Colon (tissue), 2 donors: ENCODE data around the gene ANKRD44.
"Not testable (repeated sequence)": the region's sequence is repeated elsewhere in the genome, so short reads cannot be mapped to it uniquely, and the experiment has no call there.

Experiments used
- FAIRE-seq: peaks from 2 replicates; lab custom pipeline; 2012; peaks lifted over from hg19 to GRCh38; lab: Jason Lieb, UNC
- donor health status: control.
- donor health status: control.

Gene ANKRD44

DNA sequence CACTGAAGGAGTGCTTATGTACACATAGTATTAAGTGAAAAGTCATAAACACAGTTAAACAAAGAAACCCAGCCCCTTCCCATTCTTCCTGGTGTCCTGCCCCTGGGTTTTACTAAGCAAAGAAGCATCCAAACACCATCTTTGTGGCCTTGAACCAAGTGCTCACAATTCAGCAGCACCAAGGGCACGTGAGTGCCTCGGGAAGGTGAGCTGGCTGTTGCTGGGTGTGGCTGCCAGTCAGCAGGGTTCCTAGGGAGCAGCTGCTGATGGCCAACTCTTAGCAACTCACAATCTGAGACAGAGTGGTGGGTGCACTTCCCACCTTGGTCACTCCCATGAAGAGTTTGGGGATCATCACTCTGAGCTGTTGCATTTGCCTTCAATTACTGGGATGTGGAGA, 286.4 kb downstream of the ANKRD44 start:
- FAIRE-seq, result no peak

DNA sequence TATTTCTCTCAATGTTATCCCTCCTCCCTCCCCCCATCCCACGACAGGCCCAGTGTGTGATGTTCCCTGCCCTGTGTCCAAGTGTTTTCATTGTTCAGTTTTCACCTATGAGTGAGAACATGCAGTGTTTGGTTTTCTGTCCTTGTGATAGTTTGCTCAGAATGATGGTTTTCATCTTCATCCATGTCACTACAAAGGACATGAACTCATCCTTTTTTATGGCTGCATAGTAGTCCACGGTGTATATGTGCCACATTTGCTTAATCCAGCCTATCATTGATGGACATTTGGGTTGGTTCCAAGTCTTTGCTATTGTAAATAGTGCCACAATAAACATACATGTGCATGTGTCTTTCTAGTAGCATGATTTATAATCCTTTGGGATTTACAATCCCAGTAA, 289.7 kb downstream of the ANKRD44 start:
- not testable (repeated sequence) for FAIRE-seq

DNA sequence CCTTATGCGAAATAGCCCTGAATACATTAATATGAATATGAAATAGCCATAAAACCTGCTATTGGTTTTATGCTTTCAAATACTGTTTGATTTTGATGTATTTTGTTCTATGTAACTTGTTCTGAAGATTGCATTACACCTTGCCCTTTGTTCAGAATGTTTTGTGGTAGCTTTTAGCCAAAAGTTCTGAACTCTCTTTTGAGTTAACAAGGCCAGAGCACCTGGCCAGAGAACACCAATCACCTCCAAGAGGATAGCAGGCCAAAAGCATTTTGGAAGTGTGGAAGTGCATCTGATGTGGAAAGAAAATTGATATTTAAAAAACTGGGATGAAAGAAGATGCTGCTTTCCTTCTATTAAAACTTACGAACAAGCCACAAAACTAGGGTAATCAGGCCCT, 297.5 kb downstream of the ANKRD44 start:
- FAIRE-seq, result no peak

DNA sequence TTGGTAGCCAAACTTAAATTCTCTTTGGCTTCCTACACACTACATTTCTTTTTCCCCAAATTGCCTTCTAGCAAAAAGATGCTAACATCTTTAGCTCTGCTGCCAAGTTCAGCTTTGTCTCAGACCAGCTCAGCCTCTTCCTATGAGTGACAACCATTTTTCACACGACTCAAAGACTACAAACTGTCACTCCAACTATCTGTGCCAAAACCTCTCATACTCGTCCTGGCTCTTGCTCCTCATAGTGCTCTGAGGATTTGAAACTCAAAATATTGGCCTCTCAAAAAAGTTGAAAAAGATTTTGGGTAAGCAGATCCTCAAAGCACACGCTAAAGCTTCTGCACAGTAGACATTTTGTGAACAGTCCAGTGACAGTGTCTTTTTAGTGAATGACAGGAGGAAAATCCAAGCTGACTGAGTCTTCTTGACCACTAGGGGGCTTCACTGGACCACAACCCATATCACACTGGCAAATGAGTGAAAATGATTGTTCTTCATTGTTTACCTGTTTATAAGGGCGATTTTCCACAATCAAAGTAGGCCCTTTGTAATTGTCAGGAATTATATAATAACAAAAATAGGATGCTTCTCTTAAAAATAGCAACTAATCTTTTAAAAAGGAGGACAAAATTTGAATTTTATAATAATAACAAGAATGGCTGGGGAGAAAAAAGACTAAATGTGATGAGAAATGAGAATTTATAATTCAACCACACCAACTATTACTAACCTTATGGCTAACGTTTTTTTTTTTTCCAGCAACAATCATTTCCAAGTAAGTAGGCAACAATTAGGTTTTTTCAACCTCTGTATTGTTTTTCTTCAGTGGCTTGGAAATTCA, 298.6 kb downstream of the ANKRD44 start:
- no peak for FAIRE-seq

DNA sequence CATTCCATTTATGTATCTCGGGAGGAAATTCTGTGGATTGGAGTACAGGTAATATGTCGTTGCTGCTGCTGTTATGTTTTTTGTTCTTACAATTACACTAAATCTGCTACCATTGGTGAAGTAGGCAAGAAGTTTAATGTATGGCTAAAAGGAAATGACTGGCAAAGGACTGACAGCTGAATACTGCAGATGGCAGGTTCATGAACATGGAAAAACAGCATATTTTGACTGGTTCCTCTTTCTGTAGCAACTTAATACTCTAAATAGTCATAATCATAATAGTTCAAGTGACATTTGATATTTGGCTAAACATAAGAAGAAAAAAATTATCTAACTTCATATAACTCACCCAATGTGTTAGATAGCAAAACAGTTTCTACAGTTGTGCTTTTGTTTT, 299.6 kb downstream of the ANKRD44 start:
- no peak for FAIRE-seq

DNA sequence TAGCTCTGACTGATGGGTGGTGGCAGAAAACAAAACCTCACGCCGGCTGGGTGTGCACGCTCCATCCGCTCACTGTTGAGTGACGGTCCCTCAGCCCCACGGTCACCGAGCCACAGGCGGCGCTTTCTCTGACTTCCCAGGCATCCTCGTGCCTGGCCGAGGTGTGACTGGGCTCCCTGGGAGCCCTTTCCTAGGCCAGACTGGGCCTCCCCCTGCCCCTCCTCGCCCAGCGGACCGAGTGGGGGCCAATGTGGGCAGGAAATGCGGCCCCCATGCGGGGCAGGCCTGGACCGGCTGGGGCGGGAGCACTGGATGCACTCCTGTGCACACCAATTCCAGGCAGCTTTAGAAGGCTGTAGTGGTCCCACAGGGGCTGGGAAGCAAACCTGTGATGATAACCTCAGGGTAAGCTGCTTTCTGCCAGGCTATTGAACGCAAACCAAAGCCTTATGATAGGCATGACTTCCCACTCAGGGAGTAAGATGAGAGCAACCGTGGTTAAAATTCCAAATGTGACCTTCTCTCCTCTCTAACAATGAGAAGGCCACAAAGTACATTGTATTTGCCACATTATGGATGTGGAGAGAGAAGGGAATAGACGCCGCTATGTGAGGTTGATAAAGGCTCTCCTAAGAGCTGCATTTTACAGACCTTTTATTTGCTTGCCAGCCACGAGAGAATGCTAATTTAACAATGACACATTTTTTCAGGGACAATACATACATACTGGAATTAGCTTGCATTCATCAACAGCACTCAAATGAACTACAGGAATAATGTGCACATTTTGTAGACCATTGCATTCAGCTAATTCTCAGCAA, 300.2 kb downstream of the ANKRD44 start:
- no peak for FAIRE-seq

DNA sequence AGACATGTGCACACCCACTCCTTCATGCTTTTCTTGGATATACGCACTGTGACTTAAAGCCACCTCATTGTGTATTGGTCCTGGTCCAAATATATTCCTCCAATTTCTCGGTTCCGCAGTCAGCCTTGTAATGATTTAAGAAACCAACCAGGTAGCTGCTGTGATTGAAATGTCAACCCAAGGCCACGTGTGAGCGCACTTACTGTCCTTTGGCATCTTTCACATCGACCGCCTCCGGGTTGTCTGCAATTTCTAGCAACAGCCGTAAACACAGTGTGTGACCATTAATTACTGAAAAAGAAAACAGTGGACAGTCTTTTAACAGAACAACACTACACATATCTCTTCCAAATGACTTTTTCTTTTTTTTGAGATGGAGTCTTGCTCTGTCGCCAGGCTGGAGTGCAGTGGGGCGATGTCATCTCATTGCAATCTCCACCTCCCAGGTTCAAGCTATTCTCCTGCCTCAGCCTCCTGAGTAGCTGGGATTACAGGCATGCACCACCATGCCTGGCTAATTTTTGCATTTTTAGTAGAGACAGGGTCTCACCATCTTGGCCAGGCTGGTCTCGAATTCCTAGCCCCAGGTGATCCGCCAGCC, 301.7 kb downstream of the ANKRD44 start:
- FAIRE-seq, result not testable (repeated sequence)

DNA sequence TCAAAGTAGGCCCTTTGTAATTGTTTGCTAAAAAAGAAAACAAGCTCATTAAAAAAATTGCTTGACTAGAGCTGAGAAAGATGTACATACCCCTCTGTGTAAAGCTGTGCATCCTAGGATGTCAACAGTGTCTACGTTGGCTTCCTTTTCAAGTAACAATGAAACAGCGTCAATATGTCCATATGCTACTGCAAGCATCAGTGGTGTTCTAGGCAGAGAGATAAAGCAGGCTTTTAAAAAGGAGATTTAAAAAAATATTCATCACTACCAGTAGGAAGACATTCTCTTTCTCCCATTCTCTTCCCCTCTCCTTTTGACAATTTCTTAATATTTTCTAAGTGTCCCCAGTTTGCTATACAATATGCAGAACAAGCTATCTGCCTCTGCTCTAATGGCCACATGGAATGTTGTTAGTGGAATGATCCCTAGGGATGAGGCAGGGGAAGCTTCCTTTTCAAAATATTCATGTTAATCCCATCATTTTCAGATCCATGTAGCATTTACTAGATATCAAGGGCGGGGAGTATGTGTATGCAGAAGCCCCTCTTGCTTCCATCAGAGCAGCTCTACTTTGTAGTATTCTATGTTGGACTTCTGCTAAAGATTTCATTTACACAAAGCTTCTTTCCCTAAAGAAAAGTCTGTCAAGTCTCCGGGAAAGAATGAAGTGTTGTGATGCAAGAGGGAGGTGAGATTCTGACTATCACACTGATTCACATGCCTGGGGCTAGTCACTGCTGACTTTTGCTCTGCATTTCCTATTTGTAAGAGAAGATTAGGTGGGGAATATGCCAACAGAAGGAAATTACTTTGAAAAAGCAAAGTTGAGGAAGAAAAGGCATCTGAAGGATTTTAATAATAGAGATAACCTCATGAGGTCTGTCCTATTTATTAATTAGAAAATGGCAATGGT, 302.6 kb downstream of the ANKRD44 start:
- FAIRE-seq, result no peak

DNA sequence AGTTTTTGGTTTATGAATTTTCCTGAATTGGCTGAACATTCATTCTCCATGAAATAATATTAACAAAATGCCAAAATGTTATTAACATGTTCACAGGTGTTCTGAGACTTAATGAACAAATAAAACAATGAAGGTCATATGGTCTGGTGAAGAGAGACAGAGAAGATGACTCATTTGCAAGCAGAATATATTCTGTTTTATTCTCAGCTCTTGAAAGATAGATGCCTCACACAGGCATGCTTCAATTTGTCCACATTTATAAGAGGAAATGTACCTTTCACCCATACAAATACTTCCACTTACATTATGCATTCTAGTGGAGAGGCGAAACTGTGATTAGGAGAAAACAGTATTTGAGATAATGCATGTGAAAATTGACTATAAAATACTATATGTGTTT, 308.7 kb downstream of the ANKRD44 start:
- FAIRE-seq, result no peak

DNA sequence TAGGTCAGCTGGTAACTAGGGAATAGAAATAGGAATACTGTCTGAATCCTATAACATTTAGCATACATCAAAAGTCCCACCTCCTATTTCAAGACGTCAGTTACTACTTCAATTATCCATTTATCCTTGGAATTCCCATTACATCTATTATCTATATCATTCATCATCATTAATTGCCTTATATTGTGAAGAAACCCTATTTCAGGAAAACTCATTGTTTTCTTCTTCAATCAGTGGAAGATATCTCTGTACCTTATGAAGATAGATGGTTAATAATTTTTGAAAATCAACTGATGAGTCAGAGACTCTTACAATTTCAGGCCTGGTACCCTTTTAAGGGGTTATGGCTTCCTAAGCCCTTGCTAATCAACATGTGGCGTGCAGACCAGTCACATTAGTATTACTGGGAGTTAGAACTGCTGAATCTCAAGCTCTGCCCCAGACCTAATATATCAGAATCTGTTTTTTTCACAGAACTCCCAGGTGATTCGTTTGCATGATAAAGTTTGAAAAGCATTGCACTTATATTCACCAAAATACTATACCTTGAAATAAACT, 314.7 kb downstream of the ANKRD44 start:
- no peak for FAIRE-seq

DNA sequence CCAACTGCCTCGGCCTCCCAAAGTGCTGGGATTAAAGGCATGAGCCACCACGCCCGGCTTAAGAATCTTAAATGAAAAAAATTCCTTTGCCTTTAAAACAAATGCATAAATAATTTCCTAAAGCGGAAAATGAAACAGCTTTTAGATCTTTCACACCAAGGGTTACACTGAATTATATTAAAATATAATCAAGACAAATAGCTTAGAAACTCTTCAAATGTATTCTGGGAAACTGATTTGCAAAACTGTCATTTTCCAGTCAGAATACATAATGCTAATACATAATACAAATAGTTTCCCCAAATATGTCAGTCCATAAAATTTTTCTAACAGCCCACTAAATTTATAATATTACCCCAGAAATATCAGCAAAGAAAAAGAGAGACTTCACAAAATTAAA, 315.8 kb downstream of the ANKRD44 start:
- no peak for FAIRE-seq

DNA sequence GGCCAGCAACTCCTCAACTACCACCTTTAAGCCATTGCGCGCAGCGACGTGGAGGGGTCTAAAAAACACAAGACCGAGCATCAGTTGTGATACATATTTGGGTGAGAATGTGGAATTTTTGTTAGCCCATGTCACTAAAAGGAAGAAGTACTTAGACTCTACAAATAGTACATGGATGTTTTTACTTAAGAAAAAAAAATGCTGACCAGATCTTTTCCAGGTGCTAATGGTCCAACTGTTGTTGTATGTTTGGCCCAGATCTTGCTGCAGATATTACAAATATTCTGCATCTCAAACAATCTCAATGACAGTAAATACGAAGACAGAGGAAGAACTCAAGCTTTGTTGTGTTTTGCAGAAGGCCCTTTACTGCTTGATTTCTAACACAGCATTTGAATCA, 317.0 kb downstream of the ANKRD44 start:
- FAIRE-seq, result no peak

DNA sequence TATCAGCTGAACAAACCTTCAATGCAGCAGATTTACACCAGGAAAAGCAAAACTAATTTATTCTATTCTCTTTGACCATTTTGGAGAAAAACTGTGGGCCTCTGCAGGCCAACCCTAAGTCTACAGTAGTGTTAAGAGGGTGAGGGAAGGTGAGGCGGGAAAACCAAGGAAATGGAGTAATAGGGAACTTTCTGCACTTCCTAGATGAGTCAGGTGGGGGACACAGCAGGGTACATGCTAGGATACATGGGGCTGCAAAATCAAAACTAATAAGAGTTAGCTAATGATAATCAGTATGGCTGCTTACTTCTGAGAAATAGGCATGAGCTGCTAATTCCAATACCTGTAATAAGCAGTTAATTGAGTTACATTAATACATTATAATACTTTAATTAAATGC, 318.1 kb downstream of the ANKRD44 start:
- no peak for FAIRE-seq

DNA sequence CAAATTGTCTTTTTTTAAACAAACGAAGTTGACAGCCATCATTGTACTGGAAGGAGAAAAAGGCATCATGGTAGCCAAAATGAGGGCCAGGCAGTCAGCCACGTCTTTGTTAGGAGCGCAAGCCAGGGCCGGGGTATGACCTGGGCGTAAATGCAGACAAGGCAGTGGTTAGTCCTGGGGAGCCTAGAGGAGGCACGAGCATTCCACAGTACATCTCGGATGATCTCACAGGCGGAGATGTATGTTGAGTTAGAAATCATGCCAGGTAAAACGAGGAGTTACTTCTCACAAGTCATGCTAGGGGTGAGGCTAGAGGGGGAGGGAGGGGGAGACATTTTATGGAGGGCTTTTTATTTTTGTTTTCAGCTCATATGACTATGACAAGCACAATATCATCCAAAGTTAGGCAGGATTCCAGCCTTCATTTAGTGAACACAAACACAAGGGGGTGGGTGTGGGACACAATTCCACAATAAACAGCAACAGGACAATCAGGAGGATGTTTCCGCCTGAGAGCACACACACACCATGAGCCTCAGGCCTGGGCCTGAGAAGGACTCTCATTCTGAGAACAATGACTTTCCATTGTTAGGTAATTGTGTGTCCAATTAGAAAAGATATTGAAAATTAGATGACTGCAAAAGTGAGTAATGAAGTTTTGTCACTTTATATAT, 319.7 kb downstream of the ANKRD44 start:
- FAIRE-seq, result no peak

DNA sequence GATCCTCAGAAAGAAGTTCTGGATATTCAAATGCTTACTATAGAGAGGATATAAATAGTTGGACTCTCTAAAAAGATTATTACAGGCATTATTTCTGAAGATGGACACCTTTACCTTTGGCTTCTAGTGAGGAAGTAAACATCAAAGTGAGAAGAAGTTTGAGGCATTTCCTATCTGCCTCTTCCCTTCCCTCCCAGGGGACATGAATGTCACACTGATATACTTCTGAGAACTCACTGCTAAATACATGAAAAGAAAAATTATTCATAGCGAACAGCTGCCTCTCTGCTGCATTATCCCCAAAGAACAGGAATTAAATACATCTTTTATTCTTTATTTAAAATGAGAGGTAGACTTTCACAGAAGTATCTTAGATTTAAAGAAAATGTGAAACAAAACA, 320.5 kb downstream of the ANKRD44 start:
- no peak for FAIRE-seq

DNA sequence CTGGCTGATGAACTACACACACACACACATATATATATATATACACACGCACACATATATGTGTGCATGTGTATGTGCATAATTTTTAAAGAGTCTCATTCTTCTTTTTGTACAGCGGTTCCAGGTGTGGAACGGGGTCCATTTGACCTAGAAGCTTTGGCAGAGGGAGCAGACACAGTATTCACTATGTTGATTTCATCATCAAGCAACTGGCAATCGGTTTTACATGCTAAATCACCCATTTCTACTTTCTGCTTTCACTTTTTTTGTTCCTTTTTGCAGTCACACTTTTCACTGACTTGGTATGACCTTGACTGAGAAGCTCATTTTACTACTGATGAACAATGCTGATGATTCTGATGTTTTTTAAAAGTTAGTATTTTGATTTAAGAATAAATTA, 321.1 kb downstream of the ANKRD44 start:
- no peak for FAIRE-seq

DNA sequence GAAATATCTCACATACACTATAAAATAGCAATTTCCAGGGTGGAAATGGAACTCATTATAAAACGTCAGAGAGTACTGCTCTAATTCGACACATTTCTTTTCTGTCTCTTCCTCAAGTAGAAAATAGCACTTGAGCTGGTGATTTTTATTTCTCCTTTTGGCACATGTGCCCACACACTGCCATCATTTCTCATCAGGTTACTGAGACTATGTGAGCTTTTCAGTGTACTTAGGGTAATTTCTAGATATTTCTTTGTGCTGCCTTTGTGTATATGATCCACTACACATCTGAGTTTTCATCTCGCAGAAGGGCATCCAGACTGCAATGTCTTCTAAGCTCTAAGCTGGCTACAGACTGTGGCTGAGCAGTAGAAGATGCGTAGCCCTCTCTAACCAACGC, 321.9 kb downstream of the ANKRD44 start:
- FAIRE-seq, result no peak

DNA sequence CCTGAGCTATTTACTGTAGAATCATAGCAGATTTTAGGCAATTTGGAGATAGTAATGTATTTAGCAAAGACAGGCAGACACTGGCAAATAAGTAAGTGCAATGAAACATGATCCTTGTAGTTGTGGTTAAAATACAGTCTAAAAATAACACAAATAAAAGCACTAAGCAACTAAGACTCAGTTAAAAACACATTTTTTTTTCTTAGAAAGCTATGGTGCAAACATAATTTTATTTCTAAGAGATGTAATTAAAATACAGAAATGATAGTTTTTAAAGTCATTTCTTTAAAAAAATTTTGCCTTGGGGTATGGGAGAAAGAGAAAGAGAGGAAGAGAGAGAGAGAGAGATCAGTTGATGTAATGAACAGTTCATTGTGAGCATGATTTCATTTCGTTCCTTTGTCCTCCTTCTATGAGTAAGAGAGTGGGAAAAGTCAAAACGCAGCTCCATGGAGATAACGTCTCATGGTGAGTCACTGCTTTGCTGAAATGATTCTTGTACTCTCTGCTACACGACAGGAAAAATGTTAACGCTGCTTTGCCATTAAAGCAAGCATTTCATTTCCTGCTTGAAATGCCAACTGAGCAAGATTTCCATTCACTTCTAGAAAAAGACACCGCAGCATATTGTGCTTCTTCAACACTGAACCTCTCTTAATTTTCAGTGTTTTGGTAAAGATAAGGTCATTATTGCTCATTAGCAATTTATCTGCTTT, 322.8 kb downstream of the ANKRD44 start:
- FAIRE-seq, result no peak

DNA sequence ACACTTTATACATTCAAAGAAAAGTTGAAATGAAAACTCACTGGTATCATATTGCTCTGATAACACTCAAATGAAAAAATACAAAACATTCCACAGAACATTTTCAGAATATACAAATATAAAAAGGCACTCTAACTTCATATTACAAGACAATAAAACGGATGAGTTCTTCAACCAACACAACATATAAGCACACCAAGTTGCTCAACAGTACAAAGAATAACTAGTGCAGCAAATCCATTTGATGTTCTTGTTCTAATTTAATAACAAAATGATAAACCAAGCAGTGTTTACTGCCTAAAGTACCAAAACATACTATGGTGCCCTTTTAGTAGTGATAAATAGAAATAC, 323.3 kb downstream of the ANKRD44 start:
- FAIRE-seq, result no peak

DNA sequence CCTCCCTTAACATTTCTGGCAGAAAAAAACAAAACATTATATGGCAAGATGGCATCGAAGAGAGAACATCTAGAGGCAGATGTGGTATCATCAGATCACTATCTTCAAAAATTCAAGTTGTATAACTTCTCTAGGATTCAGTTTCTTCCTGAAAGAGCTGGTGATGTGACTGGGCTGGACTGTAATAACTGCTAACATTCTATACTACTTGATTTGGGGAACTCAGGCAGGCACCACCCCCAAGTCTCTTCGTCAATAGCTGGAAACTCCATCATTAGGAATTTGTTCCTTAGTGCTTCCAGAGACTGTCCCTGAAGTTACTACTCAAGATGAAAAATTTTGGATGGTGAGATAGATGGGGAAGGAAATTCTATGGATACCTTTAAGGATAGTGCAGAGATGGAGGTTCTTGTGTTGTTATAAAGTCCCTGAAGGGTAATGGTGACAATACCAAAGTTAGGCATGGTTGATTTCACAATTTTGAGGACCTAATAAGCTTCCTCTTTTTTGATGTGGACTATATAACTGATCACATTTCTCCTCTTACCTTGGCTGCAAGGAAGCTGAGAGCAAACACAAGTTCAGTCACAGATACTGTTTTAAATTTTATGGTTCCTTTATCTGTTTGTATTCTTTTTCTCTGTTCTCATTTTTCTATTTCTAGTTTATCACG, 324.9 kb downstream of the ANKRD44 start:
- FAIRE-seq, result no peak
